ENCODE data around the gene CHCHD3. TPM values are rescaled to one million over a fixed set of nuclear protein-coding genes. Genes with fewer than 3 reads are reported as not detected.

Gene CHCHD3
- total RNA-seq, 1 donor from 2014 or later: 209 TPM

DNA sequence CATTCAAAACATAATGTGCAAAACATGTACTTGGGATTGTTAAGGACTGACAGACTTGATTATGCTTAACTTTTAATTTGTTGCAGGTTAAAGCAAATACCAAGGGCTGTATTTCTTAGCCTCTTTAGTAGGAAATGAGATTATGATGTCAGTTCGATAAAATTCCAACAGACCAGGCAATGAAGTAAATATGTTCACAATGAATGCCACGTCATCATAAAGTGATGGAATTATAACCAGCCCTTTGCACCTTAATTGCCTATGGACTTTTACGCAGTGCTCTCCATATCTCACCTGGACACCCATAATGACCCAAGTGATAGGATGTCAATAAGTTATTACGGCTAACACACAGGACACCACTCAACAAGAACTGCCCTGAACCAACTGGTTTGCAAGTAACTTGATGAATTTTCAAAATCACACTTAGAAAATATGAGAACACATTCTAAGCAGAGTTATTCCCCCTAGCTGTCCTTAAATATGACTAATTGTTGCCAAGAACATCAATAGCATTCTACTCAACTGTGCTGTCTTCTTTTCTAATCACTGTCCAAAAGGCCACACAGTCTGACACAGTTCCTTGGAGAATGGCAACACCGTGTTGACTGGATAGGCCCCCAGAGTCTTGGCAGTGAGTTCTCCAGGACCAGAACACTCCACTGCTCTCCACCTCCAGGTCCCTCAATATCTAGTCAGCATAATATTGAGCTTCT lies 115.0 kb downstream of the CHCHD3 start:
- H3K27ac ChIP-seq (replicated peaks): no peak overlapping the region
- H3K9me3 ChIP-seq (replicated peaks): no peaks in the 10 kb centered on the region
- H3K27me3 ChIP-seq (ENCODE audit: low read depth): no peaks in the 10 kb centered on the region
- H3K4me1 ChIP-seq: peaks cover 6% of the 10 kb centered on the region
- no peak for DNase-seq
- intact Hi-C loops (cut with micrococcal nuclease): no loop called here
- no peak overlapping the region for H3K4me3 ChIP-seq
- no peaks in the 10 kb centered on the region for H3K36me3 ChIP-seq
- TF ChIP-seq, protein P1, sequence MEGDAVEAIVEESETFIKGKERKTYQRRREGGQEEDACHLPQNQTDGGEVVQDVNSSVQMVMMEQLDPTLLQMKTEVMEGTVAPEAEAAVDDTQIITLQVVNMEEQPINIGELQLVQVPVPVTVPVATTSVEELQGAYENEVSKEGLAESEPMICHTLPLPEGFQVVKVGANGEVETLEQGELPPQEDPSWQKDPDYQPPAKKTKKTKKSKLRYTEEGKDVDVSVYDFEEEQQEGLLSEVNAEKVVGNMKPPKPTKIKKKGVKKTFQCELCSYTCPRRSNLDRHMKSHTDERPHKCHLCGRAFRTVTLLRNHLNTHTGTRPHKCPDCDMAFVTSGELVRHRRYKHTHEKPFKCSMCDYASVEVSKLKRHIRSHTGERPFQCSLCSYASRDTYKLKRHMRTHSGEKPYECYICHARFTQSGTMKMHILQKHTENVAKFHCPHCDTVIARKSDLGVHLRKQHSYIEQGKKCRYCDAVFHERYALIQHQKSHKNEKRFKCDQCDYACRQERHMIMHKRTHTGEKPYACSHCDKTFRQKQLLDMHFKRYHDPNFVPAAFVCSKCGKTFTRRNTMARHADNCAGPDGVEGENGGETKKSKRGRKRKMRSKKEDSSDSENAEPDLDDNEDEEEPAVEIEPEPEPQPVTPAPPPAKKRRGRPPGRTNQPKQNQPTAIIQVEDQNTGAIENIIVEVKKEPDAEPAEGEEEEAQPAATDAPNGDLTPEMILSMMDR (IDR thresholded peaks at IDR 0.05; ENCODE audit: borderline replicate concordance): no peak

DNA sequence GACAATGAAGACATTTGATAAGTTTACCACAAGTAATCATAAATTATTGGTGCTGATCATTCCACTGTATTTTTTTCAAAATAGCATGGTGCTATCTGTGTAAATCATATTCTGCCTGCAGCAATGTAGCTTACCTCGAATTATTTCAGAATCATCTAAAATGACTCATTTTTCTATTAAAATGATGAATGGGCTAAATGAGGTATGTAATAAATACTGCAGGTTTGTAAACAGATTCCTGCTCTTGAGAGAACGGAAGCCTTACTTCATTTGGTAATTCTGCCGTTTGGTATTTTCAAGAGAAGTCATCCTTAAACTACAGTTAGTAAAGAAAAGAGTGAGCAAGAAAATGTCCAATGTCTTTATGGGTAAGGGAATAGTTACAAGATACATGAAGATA lies 115.9 kb downstream of the CHCHD3 start:
- Histone ChIP-seq H3K4me1 (peaks cover 6% of the 10 kb centered on the region), H3K4me3 (no peak overlapping the region), H3K27me3 (ENCODE audit: low read depth) (no peaks in the 10 kb centered on the region), H3K27ac (replicated peaks) (no peak overlapping the region), H3K9me3 (replicated peaks) (no peaks in the 10 kb centered on the region), H3K36me3 (no peaks in the 10 kb centered on the region)
- intact Hi-C loops (cut with micrococcal nuclease): no loop called here
- no peak for DNase-seq
- TF ChIP-seq, protein P1 (IDR thresholded peaks at IDR 0.05; ENCODE audit: borderline replicate concordance): no peak

DNA sequence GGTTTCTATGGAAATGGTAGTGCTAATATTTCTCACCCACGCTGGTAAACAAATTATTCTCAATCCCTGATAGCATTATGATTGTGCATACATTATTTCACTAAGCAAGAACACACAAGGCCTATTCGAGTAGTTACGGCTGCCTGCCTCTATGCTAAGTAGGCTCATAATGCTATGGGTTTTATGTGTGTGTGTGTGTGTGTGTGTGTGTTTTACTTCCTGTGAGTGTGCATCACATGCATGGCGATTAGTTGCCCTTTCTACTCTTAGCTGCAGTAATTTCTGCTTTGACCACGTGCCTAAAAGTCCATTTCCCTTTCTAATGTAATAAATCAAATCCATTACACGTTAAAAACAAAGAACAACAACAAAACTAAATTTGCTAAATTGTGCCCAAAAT lies 117.0 kb downstream of the CHCHD3 start:
- no peaks in the 10 kb centered on the region for H3K27me3 ChIP-seq (ENCODE audit: low read depth)
- H3K36me3 ChIP-seq: no peaks in the 10 kb centered on the region
- peaks cover 6% of the 10 kb centered on the region for H3K4me1 ChIP-seq
- no peak overlapping the region for H3K27ac ChIP-seq (replicated peaks)
- no peaks in the 10 kb centered on the region for H3K9me3 ChIP-seq (replicated peaks)
- TF ChIP-seq, protein P1 (IDR thresholded peaks at IDR 0.05; ENCODE audit: borderline replicate concordance): no peak
- no peak overlapping the region for H3K4me3 ChIP-seq
- intact Hi-C loops (cut with micrococcal nuclease): no loop called here
- no peak for DNase-seq

DNA sequence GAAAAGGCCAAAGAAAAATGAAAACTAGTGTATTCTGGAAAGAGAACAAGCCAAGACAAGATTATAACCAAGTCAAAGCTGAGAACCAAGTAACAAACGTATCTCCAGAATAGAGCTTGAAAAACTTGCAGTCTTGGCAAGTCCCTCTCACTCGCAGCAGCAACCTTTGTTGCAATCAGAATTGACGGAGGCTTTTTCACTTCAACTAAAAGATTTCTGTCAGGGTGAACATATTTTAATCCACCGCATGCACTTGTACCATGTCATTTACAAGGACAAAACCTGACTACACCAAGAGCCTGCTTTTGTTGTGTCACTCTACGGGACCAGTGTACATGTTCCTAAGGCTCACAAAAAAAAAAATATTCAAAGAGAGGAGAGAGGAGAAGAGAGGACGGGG lies 122.0 kb downstream of the CHCHD3 start:
- H3K4me3 ChIP-seq: no peak overlapping the region
- H3K4me1 ChIP-seq: no peaks in the 10 kb centered on the region
- H3K27me3 ChIP-seq (ENCODE audit: low read depth): no peaks in the 10 kb centered on the region
- no peaks in the 10 kb centered on the region for H3K9me3 ChIP-seq (replicated peaks)
- DNase-seq: no peak
- H3K36me3 ChIP-seq: no peaks in the 10 kb centered on the region
- TF ChIP-seq, protein P1 (IDR thresholded peaks at IDR 0.05; ENCODE audit: borderline replicate concordance): no peak
- intact Hi-C loops (cut with micrococcal nuclease): no loop called here
- no peak overlapping the region for H3K27ac ChIP-seq (replicated peaks)

DNA sequence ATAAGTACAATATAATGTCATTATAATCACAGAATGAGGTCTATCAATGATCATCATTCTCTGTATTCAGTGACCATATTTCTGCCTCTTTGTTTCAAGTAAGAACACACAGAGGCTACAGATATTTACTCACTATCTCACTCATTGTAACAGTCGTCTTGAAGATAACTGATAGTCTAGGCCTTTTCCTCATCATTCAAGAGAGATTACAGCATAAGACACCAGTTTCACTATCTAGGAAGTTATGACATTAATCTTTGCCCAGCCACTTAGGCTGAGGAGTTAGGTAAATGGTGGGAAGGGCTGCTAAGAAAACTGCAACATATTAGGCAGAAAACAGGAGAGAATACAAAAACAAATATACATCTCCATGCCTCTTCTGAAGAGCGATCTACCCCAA lies 125.3 kb downstream of the CHCHD3 start:
- DNase-seq: no peak
- intact Hi-C loops (cut with micrococcal nuclease): no loop called here
- no peak overlapping the region for H3K27ac ChIP-seq (replicated peaks)

More for the DNA sequence above, 125.3 kb downstream of the CHCHD3 start:
- Histone ChIP-seq H3K9me3 (replicated peaks) (no peaks in the 10 kb centered on the region), H3K36me3 (no peaks in the 10 kb centered on the region), H3K4me1 (no peaks in the 10 kb centered on the region), H3K4me3 (no peak overlapping the region), H3K27me3 (ENCODE audit: low read depth) (no peaks in the 10 kb centered on the region)
- TF ChIP-seq, protein P1 (IDR thresholded peaks at IDR 0.05; ENCODE audit: borderline replicate concordance): no peak
